ENCODE measurements around the gene MAN2C1.
"Not testable (repeated sequence)": the region's sequence is repeated elsewhere in the genome, so short reads cannot be mapped to it uniquely, and the experiment has no call there.

The MAN2C1 gene

DNA sequence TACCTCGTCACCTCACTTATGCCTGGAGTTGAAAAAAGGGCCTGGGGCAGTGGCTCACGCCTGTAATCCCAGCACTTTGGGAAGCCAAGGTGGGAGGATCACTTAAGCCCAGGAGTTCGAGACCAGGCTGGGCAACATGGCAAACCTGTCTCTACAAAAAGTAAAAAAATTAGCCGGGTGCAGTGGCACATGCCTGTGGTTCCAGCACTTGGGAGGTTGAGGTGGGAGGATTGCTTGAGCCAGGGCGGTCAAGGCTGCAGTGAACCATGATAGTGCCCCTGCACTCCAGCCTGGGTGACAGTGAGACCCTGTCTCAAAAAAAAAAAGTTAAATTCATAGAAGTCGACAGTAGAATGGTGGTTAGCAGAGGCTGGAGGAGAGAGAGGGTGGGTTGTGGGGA is 26.2 kb downstream of the MAN2C1 start:
- H3K4me3 ChIP-seq (ENCODE audit: low read depth, low read length) = no peak overlapping the region
- H3K27me3 ChIP-seq (ENCODE audit: control insufficient read depth, insufficient read depth, low read length) = peaks cover 12% of the 10 kb centered on the region
- H3K27ac ChIP-seq (ENCODE audit: low read depth, low read length) = no peak overlapping the region
- no peaks in the 10 kb centered on the region for H3K4me1 ChIP-seq (ENCODE audit: control insufficient read depth, insufficient read depth, low read length)
- H3K36me3 ChIP-seq (ENCODE audit: control insufficient read depth, insufficient read depth, low read length) = peaks cover 33% of the 10 kb centered on the region
- H3K9ac ChIP-seq (ENCODE audit: low read depth, low read length) = no peak overlapping the region
- no peaks in the 10 kb centered on the region for H3K9me3 ChIP-seq (ENCODE audit: control insufficient read depth, insufficient read depth, low read length)

DNA sequence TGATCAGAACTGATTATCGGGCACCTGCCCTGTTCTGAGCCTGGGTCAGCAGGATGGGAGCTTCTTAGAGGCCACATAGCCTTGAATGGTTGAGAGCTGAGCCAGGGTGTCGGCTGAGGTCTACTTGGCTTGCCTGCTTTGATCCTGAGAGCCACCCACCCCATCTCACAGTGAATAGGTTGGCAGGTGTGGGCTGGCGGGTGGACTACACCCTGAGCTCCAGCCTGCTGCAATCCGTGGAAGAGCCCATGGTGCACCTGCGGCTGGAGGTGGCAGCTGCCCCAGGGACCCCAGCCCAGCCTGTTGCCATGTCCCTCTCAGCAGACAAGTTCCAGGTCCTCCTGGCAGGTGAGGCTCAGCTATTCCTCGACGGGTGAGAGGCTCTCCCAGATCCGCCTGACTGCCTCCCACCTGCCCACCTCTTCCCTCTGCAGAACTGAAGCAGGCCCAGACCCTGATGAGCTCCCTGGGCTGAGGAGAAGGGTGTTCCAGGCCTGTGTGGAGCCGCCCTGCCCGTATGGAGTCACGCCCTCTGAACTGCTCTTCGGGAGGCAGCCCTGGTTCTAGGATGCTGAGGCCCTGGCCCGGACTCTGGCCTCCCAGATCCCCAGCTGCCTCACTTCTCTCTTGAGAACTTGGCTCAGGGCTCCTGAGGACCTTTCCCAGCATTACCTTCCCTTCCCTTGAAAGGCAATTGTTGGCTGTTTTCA is 28.7 kb downstream of the MAN2C1 start:
- Histone ChIP-seq H3K4me3 (ENCODE audit: low read depth, low read length) (no peak overlapping the region), H3K36me3 (ENCODE audit: control insufficient read depth, insufficient read depth, low read length) (peaks cover 33% of the 10 kb centered on the region), H3K9ac (ENCODE audit: low read depth, low read length) (no peak overlapping the region), H3K27ac (ENCODE audit: low read depth, low read length) (no peak overlapping the region), H3K27me3 (ENCODE audit: control insufficient read depth, insufficient read depth, low read length) (no peaks in the 10 kb centered on the region), H3K9me3 (ENCODE audit: control insufficient read depth, insufficient read depth, low read length) (no peaks in the 10 kb centered on the region), H3K4me1 (ENCODE audit: control insufficient read depth, insufficient read depth, low read length) (peaks cover 3% of the 10 kb centered on the region; the same call in 1 of the 2 replicates)

DNA sequence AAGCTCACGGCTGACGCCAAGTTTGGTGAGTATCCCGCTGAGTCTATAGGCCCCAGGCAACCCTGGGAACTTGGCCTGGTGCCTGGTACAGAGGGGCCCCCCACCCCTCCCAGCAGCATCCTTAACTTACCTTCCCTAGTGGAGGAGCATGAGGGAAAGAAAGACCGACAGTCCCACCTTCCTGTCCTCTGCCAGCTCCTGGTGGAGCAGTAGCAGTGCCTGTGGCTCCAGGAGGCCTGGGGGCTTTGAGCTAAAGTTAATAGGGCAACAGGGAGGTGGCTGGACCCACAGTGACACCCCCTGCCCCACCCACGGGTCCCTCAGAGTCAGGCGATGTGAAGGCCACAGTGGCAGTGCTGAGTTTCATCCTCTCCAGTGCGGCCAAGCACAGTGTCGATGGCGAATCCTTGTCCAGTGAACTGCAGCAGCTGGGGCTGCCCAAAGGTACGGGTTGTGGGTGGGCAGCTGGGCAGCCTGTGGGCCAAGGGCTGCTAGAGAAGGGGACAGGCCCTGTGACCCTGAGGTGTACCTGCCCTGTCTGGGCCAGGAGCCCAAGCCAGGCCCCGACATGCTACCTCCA is 29.7 kb downstream of the MAN2C1 start:
- no peak overlapping the region for H3K4me3 ChIP-seq (ENCODE audit: low read depth, low read length)
- no peak overlapping the region for H3K9ac ChIP-seq (ENCODE audit: low read depth, low read length)
- no peaks in the 10 kb centered on the region for H3K27me3 ChIP-seq (ENCODE audit: control insufficient read depth, insufficient read depth, low read length)
- no peaks in the 10 kb centered on the region for H3K9me3 ChIP-seq (ENCODE audit: control insufficient read depth, insufficient read depth, low read length)
- H3K4me1 ChIP-seq (ENCODE audit: control insufficient read depth, insufficient read depth, low read length) = peaks cover 3% of the 10 kb centered on the region; the same call in 1 of the 2 replicates
- peaks cover 33% of the 10 kb centered on the region for H3K36me3 ChIP-seq (ENCODE audit: control insufficient read depth, insufficient read depth, low read length)
- H3K27ac ChIP-seq (ENCODE audit: low read depth, low read length) = no peak overlapping the region

DNA sequence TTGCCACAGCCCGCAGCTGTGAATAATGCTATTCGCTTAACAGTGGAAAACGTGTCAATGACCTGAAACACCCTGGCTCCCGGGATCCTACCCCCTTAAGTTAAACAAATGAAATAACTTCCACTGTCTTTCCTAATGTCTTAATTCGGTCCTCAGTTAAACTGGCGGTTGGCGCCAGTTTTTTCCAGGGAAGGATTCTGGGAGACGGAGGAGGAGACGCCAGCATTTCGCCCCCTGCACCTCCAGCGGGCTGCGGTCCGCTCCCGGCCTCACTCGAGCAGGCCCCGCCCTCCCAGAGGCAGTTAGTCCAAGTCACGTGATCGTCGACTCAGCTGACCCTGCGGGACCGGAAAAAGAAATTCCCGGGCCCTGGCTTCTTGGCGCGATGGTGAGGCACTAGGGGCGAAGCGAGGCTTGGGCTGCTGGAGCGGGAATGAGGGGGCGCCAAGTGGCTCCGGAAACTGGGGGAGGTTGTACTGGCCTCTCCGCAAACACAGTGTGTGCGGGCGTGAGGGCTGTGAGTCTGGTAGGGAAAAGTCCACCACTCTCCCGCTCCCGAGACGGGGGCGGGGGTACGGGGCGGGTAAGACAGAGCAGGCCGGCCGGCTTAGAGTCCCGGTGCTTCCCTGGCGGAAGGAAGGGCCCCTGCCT is 32.6 kb downstream of the MAN2C1 start, which contains the start of gene COMMD4:
Gene COMMD4 (plus strand): TSS at position 359 of the 651 bp plus-strand sequence. CDS start 27 bp downstream, at position 386.
- H3K9me3 ChIP-seq (ENCODE audit: control insufficient read depth, insufficient read depth, low read length) = no peaks in the 10 kb centered on the region
- H3K4me3 ChIP-seq (ENCODE audit: low read depth, low read length) = peak within 1 kb of the TSS; percentile 79
- H3K36me3 ChIP-seq (ENCODE audit: control insufficient read depth, insufficient read depth, low read length) = peaks cover 25% of the 10 kb centered on the region
- H3K27me3 ChIP-seq (ENCODE audit: control insufficient read depth, insufficient read depth, low read length) = no peaks in the 10 kb centered on the region
- H3K4me1 ChIP-seq (ENCODE audit: control insufficient read depth, insufficient read depth, low read length) = peaks cover 3% of the 10 kb centered on the region; the same call in 1 of the 2 replicates
- peak within 1 kb of the TSS; percentile 87 for H3K9ac ChIP-seq (ENCODE audit: low read depth, low read length)
- H3K27ac ChIP-seq (ENCODE audit: low read depth, low read length) = peak within 1 kb of the TSS; percentile 61

DNA sequence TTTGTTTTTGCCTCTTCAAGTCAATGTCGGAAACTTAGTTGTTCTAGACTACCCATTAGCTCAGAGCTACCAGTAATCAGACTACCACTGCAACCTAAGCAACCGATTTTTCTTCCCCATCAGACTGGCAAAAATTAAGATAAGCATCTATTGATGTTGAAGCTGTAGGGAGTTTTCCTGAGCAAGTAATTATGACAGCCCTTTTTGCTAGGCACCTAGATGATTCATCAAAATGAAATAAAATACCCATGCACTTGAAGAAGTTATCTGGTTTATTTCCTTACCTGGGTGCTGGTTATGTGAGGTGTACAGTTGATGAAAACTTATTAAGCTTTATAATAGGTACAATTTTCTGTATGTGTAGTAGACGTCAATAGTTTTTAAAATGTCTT is 33.1 kb downstream of the MAN2C1 start:
- H3K9me3 ChIP-seq (ENCODE audit: control insufficient read depth, insufficient read depth, low read length) = no peaks in the 10 kb centered on the region
- no peaks in the 10 kb centered on the region for H3K27me3 ChIP-seq (ENCODE audit: control insufficient read depth, insufficient read depth, low read length)
- H3K27ac ChIP-seq (ENCODE audit: low read depth, low read length) = no peak overlapping the region
- H3K9ac ChIP-seq (ENCODE audit: low read depth, low read length) = peak overlapping the region; percentile 78
- H3K36me3 ChIP-seq (ENCODE audit: control insufficient read depth, insufficient read depth, low read length) = peaks cover 20% of the 10 kb centered on the region
- peak overlapping the region; percentile 79 for H3K4me3 ChIP-seq (ENCODE audit: low read depth, low read length)
- peaks cover 3% of the 10 kb centered on the region; the same call in 1 of the 2 replicates for H3K4me1 ChIP-seq (ENCODE audit: control insufficient read depth, insufficient read depth, low read length)

DNA sequence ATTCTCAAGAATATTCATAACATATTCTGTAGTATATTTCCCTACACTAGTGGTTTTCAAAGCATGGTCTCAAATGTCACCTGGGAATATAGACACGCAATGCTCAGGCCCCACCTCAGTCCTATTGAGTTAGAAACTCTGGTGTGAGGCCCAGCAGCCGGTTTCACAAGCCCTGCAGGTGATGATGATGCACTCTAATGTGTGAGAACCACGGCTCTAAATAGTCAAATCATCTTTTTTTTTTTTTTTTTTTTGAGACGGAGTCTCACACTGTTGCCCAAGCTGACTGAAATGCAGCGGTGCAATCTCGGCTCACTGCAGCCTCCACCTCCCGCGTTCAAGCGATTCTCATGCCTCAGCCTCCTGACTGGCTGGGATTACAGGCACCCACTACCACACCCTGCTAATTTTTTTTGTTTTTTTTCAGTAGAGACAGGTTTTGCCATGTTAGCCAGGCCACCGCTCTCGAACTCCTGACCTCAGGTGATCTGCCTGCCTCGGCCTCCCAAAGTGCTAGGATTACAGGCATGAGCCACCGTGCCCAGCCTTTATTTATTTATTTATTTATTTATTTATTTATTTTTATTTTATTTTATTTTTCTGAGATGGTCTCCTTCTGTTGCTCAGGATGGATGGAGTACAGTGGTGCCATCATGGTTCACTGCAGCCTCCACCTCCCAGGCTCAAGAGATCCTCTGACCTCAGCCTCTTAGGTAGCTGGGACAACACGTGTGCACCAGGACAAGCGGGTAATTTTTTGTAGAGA is 34.6 kb downstream of the MAN2C1 start:
- not testable (repeated sequence) for H3K27me3 ChIP-seq (ENCODE audit: control insufficient read depth, insufficient read depth, low read length); H3K27ac ChIP-seq (ENCODE audit: low read depth, low read length); H3K9me3 ChIP-seq (ENCODE audit: control insufficient read depth, insufficient read depth, low read length); H3K4me3 ChIP-seq (ENCODE audit: low read depth, low read length); H3K4me1 ChIP-seq (ENCODE audit: control insufficient read depth, insufficient read depth, low read length); H3K9ac ChIP-seq (ENCODE audit: low read depth, low read length); H3K36me3 ChIP-seq (ENCODE audit: control insufficient read depth, insufficient read depth, low read length)

DNA sequence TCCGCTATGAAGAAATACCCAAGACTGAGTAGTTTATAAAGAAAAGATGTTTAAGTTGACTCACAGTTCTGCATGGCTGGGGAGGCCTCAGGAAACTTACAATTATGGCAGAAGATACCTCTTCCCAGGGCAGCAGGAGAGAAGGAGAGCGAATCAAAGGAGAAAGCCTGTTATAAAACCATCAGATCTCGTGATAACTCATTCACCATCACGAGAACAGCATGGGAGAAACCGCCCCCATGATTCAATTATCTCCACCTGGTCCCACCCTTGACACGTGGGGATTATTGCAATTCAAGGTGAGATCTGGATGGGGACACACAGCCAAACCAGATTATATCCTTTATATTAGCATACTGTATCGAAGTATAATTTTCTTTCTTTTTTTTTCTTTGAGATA is 36.3 kb downstream of the MAN2C1 start:
- not testable (repeated sequence) for H3K27ac ChIP-seq (ENCODE audit: low read depth, low read length); H3K9ac ChIP-seq (ENCODE audit: low read depth, low read length); H3K4me3 ChIP-seq (ENCODE audit: low read depth, low read length); H3K4me1 ChIP-seq (ENCODE audit: control insufficient read depth, insufficient read depth, low read length); H3K27me3 ChIP-seq (ENCODE audit: control insufficient read depth, insufficient read depth, low read length); H3K36me3 ChIP-seq (ENCODE audit: control insufficient read depth, insufficient read depth, low read length); H3K9me3 ChIP-seq (ENCODE audit: control insufficient read depth, insufficient read depth, low read length)

DNA sequence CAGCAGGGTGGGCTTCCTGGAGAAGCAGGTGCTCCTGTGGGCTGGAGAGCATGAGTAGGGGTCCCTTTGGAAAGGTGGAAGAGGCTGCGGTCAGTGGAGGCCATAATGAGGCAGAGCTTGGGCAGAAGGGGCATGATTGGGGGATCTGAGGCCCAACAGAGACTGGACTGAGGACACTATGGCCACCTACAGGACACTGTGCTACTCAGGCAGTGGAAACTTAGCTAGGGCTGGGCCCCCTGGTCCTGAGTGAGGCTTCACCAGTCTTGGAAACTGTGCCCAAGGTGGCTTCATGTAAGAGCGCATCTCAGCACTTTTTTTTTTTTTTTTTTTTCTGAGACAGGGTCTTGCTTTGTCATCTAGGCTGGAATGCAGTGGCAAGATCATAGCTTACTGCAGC is 38.8 kb downstream of the MAN2C1 start:
- no peak overlapping the region for H3K27ac ChIP-seq (ENCODE audit: low read depth, low read length)
- no peak overlapping the region for H3K9ac ChIP-seq (ENCODE audit: low read depth, low read length)

DNA sequence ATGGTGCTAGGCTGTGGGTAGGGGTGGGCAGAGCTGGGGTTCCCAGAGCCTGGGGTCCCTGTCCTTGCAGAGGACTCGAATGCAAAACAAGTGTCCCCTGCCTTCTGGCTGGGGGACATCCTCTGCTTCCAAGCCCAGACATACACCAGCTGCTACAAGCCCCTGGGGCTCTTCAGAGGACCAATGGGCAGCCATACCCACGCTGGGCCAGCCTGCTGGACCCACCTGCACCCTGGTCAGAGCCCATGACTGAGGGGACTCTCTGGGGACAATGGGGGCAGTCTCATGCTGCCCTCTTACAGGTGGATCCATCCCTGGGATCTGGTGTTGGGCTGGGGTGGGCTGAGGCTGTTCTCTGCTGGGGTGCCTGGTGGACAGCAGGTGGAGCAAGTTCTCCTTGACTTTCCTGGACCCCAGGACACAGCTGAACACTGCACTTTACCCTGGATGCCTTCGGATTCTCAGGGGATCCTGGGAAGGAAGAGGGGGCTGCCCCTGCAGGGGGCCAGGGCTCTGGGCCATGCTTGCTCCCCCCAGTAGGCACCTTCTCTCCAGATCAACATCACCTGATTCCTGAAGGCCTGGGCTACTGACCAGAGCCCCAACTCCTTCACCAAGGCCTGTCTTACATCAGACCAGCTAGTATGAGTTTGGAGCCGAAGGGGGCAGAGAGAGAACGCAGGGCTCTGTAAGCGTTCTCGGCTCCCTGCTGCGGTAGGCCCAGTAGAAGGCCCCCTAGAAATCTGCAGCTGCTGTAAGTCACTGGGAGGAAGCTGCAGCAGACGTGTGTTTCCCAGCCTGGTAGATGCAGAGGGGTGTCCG is 39.7 kb downstream of the MAN2C1 start:
- Histone ChIP-seq H3K27me3 (ENCODE audit: control insufficient read depth, insufficient read depth, low read length) (no peaks in the 10 kb centered on the region), H3K4me3 (ENCODE audit: low read depth, low read length) (no peak overlapping the region), H3K4me1 (ENCODE audit: control insufficient read depth, insufficient read depth, low read length) (no peaks in the 10 kb centered on the region), H3K27ac (ENCODE audit: low read depth, low read length) (no peak overlapping the region), H3K9ac (ENCODE audit: low read depth, low read length) (no peak overlapping the region), H3K36me3 (ENCODE audit: control insufficient read depth, insufficient read depth, low read length) (no peaks in the 10 kb centered on the region), H3K9me3 (ENCODE audit: control insufficient read depth, insufficient read depth, low read length) (no peaks in the 10 kb centered on the region)

More for the DNA sequence above, 38.8 kb downstream of the MAN2C1 start:
- Histone ChIP-seq H3K4me1 (ENCODE audit: control insufficient read depth, insufficient read depth, low read length) (no peaks in the 10 kb centered on the region), H3K4me3 (ENCODE audit: low read depth, low read length) (no peak overlapping the region), H3K27me3 (ENCODE audit: control insufficient read depth, insufficient read depth, low read length) (no peaks in the 10 kb centered on the region), H3K9me3 (ENCODE audit: control insufficient read depth, insufficient read depth, low read length) (no peaks in the 10 kb centered on the region), H3K36me3 (ENCODE audit: control insufficient read depth, insufficient read depth, low read length) (no peaks in the 10 kb centered on the region)

DNA sequence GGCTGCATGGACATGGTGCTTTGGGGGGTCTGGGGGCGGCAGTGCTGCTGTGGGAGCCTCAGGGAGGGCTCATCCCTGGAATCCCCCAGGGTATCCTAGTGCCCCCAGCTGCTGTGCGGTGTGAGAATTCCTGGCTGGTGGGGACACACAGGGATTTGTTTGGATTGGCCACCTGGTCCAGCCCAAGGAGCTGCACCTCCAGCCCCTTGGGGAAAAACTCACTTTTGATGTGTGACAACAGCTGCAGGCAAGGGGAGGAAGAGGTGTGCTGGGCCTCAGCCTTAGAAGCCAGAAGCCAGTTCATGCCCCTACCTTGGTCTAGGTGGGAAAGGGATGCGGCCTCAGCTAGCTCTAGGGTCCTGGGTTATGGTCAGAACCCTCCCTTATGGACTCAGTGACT is 40.9 kb downstream of the MAN2C1 start:
- no peak overlapping the region for H3K4me3 ChIP-seq (ENCODE audit: low read depth, low read length)
- no peaks in the 10 kb centered on the region for H3K27me3 ChIP-seq (ENCODE audit: control insufficient read depth, insufficient read depth, low read length)

More for the DNA sequence above, 40.9 kb downstream of the MAN2C1 start:
- Histone ChIP-seq H3K9me3 (ENCODE audit: control insufficient read depth, insufficient read depth, low read length) (no peaks in the 10 kb centered on the region), H3K36me3 (ENCODE audit: control insufficient read depth, insufficient read depth, low read length) (no peaks in the 10 kb centered on the region), H3K27ac (ENCODE audit: low read depth, low read length) (no peak overlapping the region), H3K9ac (ENCODE audit: low read depth, low read length) (no peak overlapping the region), H3K4me1 (ENCODE audit: control insufficient read depth, insufficient read depth, low read length) (no peaks in the 10 kb centered on the region)

All from HUES48 (cell line).